HG03175 (cell line): ENCODE results near the gene PDE6D.

ENCODE experiments used
- ATAC-seq: cut with Tn5 transposase; IDR thresholded peaks from one replicate; pipeline ENCODE4 v1.9.1; 2021; ENCODE audit warnings: mild to moderate bottlenecking, moderate library complexity; ENCODE audit not compliant: unreplicated experiment

Gene PDE6D

DNA sequence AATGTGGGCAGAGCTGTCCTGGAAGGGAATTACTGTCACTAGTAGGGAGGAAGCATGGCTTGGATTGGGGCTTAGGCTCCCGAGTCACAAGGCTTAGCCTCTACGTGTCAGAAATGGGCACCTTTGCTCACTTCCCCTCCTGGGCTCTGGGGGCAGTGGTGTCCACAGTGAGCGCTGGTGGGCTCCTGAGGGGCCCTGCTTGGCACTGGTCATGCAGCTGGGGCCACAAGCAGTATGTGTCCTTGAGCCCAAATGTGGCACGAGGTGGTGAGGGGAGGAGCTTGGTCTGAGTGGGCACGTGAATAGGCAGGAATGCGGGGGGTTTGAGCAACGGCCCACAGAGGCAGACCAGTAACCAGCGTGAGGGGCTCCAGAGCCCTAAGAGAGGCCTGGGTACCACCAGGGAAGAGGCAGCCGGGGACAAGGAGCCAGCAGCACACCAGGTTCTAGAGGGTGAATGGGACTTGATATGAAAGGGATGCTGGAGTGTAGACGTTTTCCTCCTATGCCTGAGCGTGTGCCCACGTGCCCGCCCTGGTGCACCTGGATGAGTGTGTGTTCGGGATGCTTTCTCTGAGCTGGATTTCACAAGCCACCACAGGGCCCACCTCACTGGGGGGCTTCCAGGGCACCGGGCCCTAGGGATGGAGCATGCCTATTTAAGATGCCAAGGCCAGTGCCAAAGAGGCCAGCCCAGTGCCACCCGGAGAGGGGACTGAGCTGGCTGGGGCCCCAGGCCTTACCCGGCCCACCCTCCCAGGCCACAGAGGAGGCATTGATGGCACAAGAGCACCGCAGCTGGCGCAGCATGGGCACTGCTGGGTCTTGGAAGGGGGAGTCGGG, 95.5 kb downstream of the PDE6D start:
- ATAC-seq = no peak

DNA sequence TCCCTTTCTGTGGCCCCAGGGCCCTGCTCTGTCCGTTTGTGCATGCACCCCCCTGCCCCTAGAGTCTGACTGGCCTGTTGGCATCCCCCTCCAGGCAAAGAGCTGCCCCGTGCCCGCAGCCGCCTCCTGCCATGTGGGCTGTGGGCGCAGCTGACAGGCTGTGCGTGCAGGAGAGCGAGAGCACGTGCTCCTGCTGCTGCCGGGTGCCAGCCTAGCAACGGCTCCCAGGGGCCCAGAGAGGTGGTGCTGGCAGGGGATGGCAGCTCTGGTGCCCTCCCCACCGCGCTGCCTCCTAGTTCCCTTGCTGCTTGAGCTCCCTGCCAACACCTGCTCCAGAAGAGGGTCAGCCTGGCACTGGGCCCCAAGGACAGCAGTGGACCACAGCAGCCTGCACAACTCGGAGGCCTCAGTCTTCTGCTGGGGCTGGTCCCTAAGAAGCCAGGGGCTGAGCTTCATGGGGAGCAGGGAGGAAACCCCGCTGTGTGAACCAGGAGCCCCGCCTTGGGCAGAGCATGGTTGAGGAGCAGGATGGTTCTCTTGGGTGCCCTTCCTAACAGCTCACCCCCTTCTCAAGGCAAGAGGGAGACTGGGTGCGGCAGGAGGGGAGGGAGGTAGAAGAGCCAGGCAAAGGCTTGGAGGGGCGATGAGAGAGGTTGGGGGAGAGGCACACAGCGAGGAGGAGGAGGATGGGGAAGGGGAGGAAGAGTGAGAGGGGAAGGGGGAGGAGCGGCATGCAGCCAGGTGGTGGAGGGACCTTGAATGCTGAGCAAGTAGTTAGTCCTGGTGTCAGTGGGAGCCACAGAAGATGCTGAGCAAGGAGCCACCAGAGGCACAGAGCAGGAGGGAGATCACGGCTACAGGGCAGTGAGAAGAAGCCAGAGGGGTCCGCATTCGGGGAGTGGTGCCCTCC, 96.5 kb downstream of the PDE6D start:
- no peak for ATAC-seq

GRCh38 chr2:231683292-231684235, 97.5 kb downstream of the PDE6D start:
- no peak for ATAC-seq

DNA sequence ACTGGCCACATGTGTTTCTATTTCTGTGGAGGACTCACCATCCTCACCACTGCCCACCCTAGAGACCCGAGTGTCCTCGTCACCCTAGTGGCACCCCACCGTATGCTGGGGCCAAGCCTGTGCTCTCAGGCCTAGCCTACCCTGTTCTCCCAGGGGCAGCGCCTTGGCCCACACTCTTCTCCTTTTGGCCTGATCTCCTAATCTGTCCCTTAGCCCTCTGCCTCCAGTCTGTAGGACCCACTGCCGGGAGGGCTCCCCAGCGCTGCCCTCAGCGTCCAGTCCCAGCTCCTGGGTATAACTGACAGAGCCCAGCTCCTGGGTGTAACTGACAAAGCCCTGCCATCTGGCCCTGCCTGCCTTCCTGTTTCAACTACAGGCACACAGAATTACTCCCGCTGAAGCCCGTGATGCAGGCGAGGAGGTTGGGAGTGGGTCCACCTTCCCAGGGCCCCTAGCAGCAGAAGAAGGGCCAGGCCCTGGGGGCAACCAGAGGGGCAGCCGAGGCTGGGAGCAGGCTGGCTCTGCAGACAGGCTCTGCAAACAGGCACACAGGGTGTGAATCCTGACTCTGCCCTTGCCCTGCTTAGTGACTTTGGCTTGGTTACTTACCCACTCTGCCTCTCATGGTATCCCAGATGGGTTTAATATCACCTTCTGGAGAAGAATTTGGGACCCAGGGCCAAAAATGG, 98.3 kb downstream of the PDE6D start:
- no peak for ATAC-seq
